NCI-H526 (cell line): ENCODE measurements around the gene MSI2.
"Not testable (repeated sequence)": the region's sequence is repeated elsewhere in the genome, so short reads cannot be mapped to it uniquely, and the experiment has no call there.

Source experiments
- DNase-seq, 2 experiments: peaks; one replicate each; lab custom pipeline; 2025; lab: John Stamatoyannopoulos, UW

Gene MSI2

GRCh38 chr17:57619061-57619937 is 363.0 kb downstream of the MSI2 start:
- DNase-seq, result no peak

- no peak for DNase-seq
Measured at GRCh38 chr17:57620576-57620975, 364.3 kb downstream of the MSI2 start.

GRCh38 chr17:57621791-57622190 is 365.5 kb downstream of the MSI2 start:
- not testable (repeated sequence) for DNase-seq

GRCh38 chr17:57622306-57622682 is 366.0 kb downstream of the MSI2 start:
- DNase-seq, result no peak

GRCh38 chr17:57622683-57623433 is 366.5 kb downstream of the MSI2 start:
- DNase-seq, result peak; percentile 92 to 94

GRCh38 chr17:57623620-57624019 is 367.3 kb downstream of the MSI2 start:
- peak; percentile 20 to 48 for DNase-seq

GRCh38 chr17:57624386-57624785 is 368.1 kb downstream of the MSI2 start:
- DNase-seq, result no peak

- DNase-seq, result no peak
Measured at GRCh38 chr17:57625511-57625910, 369.2 kb downstream of the MSI2 start.

- no peak for DNase-seq
Measured at GRCh38 chr17:57625957-57626356, 369.6 kb downstream of the MSI2 start.

- no peak for DNase-seq
Measured at GRCh38 chr17:57626520-57627210, 370.3 kb downstream of the MSI2 start.

GRCh38 chr17:57627591-57627990 is 371.3 kb downstream of the MSI2 start:
- no peak for DNase-seq

- no peak for DNase-seq
Measured at GRCh38 chr17:57628421-57628820, 372.1 kb downstream of the MSI2 start.

- no peak for DNase-seq
Measured at GRCh38 chr17:57629470-57629869, 373.1 kb downstream of the MSI2 start.

- no peak for DNase-seq
Measured at GRCh38 chr17:57629886-57630285, 373.6 kb downstream of the MSI2 start.

- no peak for DNase-seq
Measured at GRCh38 chr17:57630736-57631135, 374.4 kb downstream of the MSI2 start.

- DNase-seq, result no peak
Measured at GRCh38 chr17:57631871-57632270, 375.5 kb downstream of the MSI2 start.

GRCh38 chr17:57632294-57632693 is 376.0 kb downstream of the MSI2 start:
- DNase-seq, result no peak

- no peak for DNase-seq
Measured at GRCh38 chr17:57633236-57633635, 376.9 kb downstream of the MSI2 start.

GRCh38 chr17:57634713-57635465 is 378.6 kb downstream of the MSI2 start:
- peak in 1 of 2 experiments; percentile 14 for DNase-seq

- DNase-seq, result peak; percentile 60 to 75
Measured at GRCh38 chr17:57636274-57636673, 380.0 kb downstream of the MSI2 start.

- peak; percentile 89 to 94 for DNase-seq
Measured at GRCh38 chr17:57636985-57637665, 380.8 kb downstream of the MSI2 start.
